Thymus (tissue), 11 donors: ENCODE results near the gene RAB3GAP1. TPM values are rescaled to one million over a fixed set of nuclear protein-coding genes. Genes with fewer than 3 reads are reported as not detected.
"Not testable (repeated sequence)": the region's sequence is repeated elsewhere in the genome, so short reads cannot be mapped to it uniquely, and the experiment has no call there.

Experiments
- DNase-seq, 9 donors: peaks; one replicate each; pipeline ENCODE4 v3.0.0-alpha.2; 2013; ENCODE audit warnings: low spot score in 9 of 9, low read depth in 6 of 9, missing footprints in 1 of 9
- H3K27ac ChIP-seq, 2 donors: one replicate each; pipeline ENCODE4 v1.5.1; 2013; ENCODE audit warnings: control low read depth in 1 of 2, low read depth in 1 of 2, low read length in 1 of 2, mild to moderate bottlenecking in 1 of 2, moderate library complexity in 1 of 2
- H3K27me3 ChIP-seq, 2 donors: one replicate each; pipeline ENCODE4 v1.5.1; 2013; ENCODE audit warnings: low read length in 1 of 2; ENCODE audit not compliant: control insufficient read depth in 2 of 2, insufficient read depth in 1 of 2
- H3K36me3 ChIP-seq, 2 donors: one replicate each; pipeline ENCODE4 v1.5.1; 2013; ENCODE audit warnings: low read length in 1 of 2, mild to moderate bottlenecking in 1 of 2, moderate library complexity in 1 of 2; ENCODE audit not compliant: control insufficient read depth in 2 of 2, insufficient read depth in 2 of 2
- H3K4me1 ChIP-seq, 2 donors: one replicate each; pipeline ENCODE4 v1.5.1; 2013; ENCODE audit warnings: low read length in 2 of 2; ENCODE audit not compliant: control insufficient read depth in 2 of 2, insufficient read depth in 2 of 2
- H3K4me3 ChIP-seq, 2 donors: one replicate each; pipeline ENCODE4 v1.5.1; 2013; ENCODE audit warnings: low read length in 2 of 2, control low read depth in 1 of 2, mild to moderate bottlenecking in 1 of 2
- H3K9me3 ChIP-seq, 2 donors: one replicate each; pipeline ENCODE4 v1.5.1; 2013; ENCODE audit warnings: low read length in 1 of 2, mild to moderate bottlenecking in 1 of 2; ENCODE audit not compliant: control insufficient read depth in 2 of 2, insufficient read depth in 1 of 2
- WGBS: extraction: QIAGEN DNeasy Blood & Tissue Kit; methylation state at CpG from one replicate; pipeline ENCODE4 v1.1.7; 2013; 5-methylcytosine and 5-hydroxymethylcytosine counted together
- polyA plus RNA-seq: library from polyadenylated mRNA; stranded (reverse); fragments of 200-250 nt; gene quantifications from one replicate; pipeline ENCODE4 v1.2.3, GENCODE V29; 2013
- total RNA-seq: library from RNA; stranded (reverse); fragments of 120-200 nt; gene quantifications from one replicate; pipeline ENCODE4 v1.2.4, GENCODE V29; 2013
- donor health status: healthy.

The RAB3GAP1 gene
- total and polyA plus RNA-seq, 2 donors = 25.5 to 29.8 TPM

DNA sequence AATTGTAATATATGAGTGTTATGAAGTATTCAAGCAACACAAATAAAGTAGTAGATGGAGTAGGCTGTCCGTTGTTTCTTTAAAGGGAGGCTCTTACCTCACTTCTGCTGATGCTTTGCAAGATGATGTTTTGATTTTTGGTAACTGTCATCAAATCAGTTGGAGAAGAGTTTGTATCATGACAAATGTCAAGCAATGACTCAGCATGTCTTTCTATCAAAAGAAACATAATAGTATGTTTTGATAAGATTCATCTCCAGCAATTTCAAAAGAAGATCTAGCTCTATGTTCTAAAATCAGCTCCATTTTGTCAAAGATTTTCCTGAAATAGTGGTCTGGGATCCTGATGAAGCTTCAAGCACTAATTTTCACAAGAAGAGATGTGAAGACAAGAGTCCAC is 30.5 kb upstream of the RAB3GAP1 start:
- no peak for DNase-seq
- WGBS = 94% methylated on average over 1 of the region's 1 CpG
- no peak overlapping the region for H3K4me3 ChIP-seq
- H3K27me3 ChIP-seq = no peaks in the 10 kb centered on the region
- H3K4me1 ChIP-seq = no peaks in the 10 kb centered on the region
- H3K9me3 ChIP-seq = no peaks in the 10 kb centered on the region
- no peak overlapping the region for H3K27ac ChIP-seq
- no peaks in the 10 kb centered on the region for H3K36me3 ChIP-seq

DNA sequence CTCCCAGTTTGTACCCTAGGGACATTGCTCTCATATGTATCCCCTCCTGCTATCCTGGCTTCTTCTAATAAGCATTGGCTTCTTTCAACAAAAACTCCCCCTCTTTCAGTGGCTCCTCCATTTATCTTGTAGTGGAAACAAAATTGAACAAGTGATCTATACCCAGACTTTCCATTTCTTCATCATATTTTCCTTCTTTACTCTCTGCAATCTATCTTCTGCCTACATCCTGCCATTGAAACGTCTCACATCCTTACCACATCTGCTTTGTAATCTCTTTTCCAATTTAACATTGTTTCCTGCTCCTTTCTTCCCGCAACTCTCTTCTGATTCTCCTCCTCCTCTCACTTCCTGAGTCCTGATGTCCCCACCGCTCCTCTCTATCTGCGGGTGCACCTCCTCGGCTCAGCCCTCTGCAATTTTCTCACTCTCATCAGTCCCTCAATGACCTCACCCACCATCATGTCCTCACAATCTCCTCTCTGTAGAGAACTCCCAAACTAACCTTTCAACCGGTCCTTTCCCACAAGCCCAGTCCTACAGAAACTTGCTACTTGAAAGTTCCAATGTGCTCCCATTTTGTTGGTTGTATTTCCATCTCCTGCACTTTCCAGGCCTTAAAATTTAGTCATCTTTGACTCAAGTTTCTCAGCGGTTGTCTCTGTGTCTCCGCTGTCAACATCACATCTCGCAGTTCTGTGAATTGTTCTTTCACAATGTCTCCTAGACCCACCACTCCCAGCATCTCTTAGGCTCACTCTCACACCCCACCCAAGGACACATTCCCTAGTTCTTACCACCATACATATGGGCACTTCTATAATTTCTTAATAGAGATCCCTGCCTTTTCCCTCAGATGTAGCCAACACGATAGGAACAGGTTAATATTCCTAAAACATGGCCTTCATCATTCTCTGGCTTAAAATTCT is 28.9 kb upstream of the RAB3GAP1 start:
- no peak for DNase-seq
- H3K36me3 ChIP-seq = no peaks in the 10 kb centered on the region
- no peaks in the 10 kb centered on the region for H3K9me3 ChIP-seq
- H3K4me1 ChIP-seq = no peaks in the 10 kb centered on the region
- WGBS = 87% methylated on average over 10 of the region's 10 CpGs
- no peak overlapping the region for H3K27ac ChIP-seq
- peaks cover 0 to 2% of the 10 kb centered on the region in 2 donors for H3K27me3 ChIP-seq
- no peak overlapping the region for H3K4me3 ChIP-seq

DNA sequence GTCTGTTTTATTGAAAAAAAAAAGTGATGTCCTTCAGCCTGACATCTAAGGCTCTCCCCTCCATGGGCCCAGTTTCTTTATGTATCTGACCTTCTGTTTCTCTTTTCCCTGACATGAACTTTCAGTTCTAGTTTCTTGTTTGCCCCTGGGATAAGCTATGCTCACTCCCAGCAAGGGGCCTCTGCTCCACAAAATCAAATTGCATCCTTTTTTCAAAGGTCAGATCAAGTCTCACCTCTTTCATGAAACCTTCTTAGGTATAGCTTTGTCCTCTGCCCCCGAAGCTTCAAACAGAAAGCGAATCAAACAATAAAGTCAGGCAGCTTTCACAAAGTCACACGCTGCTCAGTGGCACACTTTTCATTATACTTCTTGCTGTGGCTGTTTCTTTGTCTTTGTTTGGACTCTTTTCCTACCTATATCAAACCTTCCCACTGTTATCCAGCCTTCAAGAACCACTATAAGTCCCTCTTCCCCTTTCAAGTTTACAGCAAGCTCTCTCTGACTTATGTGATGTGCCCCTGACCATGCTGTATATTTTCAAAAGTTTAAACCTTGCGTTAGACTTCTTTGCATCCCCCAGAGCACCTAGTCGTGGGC is 28.1 kb upstream of the RAB3GAP1 start:
- Histone ChIP-seq H3K36me3 (no peaks in the 10 kb centered on the region), H3K27ac (no peak overlapping the region), H3K27me3 (peaks cover 0 to 2% of the 10 kb centered on the region in 2 donors), H3K4me1 (no peaks in the 10 kb centered on the region), H3K9me3 (no peaks in the 10 kb centered on the region), H3K4me3 (no peak overlapping the region)
- no peak for DNase-seq
- 94% methylated on average over 5 of the region's 5 CpGs for WGBS

- WGBS = 88% methylated on average over 2 of the region's 2 CpGs
- H3K36me3 ChIP-seq = no peaks in the 10 kb centered on the region
- no peak overlapping the region for H3K4me3 ChIP-seq
- no peaks in the 10 kb centered on the region for H3K9me3 ChIP-seq
- H3K27me3 ChIP-seq = peaks cover 0 to 2% of the 10 kb centered on the region in 2 donors
- no peak overlapping the region for H3K27ac ChIP-seq
- H3K4me1 ChIP-seq = no peaks in the 10 kb centered on the region
- no peak for DNase-seq
These were observed 22.5 kb upstream of the RAB3GAP1 start for GRCh38 chr2:135029481-135030134.

DNA sequence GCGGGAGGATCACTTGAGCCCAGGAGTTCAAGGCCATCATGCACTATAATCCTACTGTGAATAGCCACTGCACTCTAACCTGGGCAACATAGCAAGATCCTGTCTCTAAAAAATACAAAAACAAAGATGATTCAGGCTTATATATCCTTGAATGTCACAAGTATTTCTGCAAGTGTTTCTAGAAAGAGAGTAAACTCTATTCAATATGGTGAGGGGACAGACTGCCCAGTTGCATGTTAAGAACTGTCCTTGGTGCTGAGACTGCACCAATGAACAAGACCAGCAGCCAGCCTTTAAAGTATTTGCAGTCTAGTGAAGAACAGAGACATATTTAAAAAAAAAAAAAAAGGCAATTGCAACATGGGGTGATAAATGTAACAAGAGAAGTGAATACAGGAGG is 21.3 kb upstream of the RAB3GAP1 start:
- no peak overlapping the region for H3K27ac ChIP-seq
- peaks cover 0 to 2% of the 10 kb centered on the region in 2 donors for H3K27me3 ChIP-seq
- no peaks in the 10 kb centered on the region for H3K36me3 ChIP-seq
- WGBS = 95% methylated on average over 1 of the region's 1 CpG
- no peak overlapping the region for H3K4me3 ChIP-seq
- peak in 4 of 9 donors; percentile 4 to 41 (median 17) for DNase-seq
- H3K4me1 ChIP-seq = no peaks in the 10 kb centered on the region
- no peaks in the 10 kb centered on the region for H3K9me3 ChIP-seq

DNA sequence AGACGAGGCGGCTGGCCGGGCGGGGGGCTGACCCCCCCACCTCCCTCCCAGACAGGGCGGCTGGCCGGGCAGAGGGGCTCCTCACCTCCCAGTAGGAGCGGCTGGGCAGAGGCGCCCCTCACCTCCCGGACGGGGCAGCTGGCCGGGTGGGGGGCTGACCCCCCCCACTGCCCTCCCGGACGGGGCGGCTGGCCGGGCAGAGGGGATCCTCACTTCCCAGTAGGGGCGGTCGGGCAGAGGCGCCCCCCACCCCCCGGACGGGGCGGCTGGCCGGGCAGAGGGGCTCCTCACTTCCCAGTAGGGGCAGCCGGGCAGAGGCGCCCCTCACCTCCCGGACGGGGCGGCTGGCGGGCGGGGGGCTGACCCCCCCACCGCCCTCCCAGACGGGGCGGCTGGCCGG is 18.9 kb upstream of the RAB3GAP1 start:
- H3K4me1 ChIP-seq, H3K4me3 ChIP-seq, H3K27me3 ChIP-seq, H3K36me3 ChIP-seq, H3K27ac ChIP-seq, H3K9me3 ChIP-seq, DNase-seq: not testable (repeated sequence)
- 98% methylated on average over 21 of the region's 33 CpGs for WGBS

GRCh38 chr2:135037831-135038230 is 14.3 kb upstream of the RAB3GAP1 start:
- H3K27me3 ChIP-seq = no peaks in the 10 kb centered on the region
- no peaks in the 10 kb centered on the region for H3K36me3 ChIP-seq
- no peaks in the 10 kb centered on the region for H3K9me3 ChIP-seq
- H3K4me1 ChIP-seq = no peaks in the 10 kb centered on the region
- no peak for DNase-seq
- no peak overlapping the region for H3K4me3 ChIP-seq
- WGBS = 94% methylated on average over 3 of the region's 3 CpGs
- H3K27ac ChIP-seq = no peak overlapping the region

- Histone ChIP-seq H3K36me3 (no peaks in the 10 kb centered on the region), H3K4me1 (no peaks in the 10 kb centered on the region), H3K27me3 (no peaks in the 10 kb centered on the region), H3K4me3 (no peak overlapping the region), H3K27ac (no peak overlapping the region), H3K9me3 (no peaks in the 10 kb centered on the region)
- WGBS = 82% methylated on average over 2 of the region's 2 CpGs
- no peak for DNase-seq
These were observed 8.7 kb upstream of the RAB3GAP1 start for GRCh38 chr2:135043345-135043744.

GRCh38 chr2:135047300-135047699 is 4.8 kb upstream of the RAB3GAP1 start, which contains the start of gene MAP3K19:
Gene MAP3K19 (minus strand): TSS chr2:135047447. CDS start chr2:135024647, 22,800 bp downstream.
- Histone ChIP-seq H3K9me3 (no peaks in the 10 kb centered on the region), H3K4me3 (no peak within 1 kb of the TSS), H3K27me3 (no peaks in the 10 kb centered on the region), H3K27ac (no peak within 1 kb of the TSS), H3K36me3 (no peaks in the 10 kb centered on the region), H3K4me1 (peaks cover 0 to 8% of the 10 kb centered on the region in 2 donors)
- DNase-seq = no peak
